Measurements from ENCODE around the gene STRA8.

STRA8 gene

GRCh38 chr7:135263321-135263970 is 29.8 kb downstream of the STRA8 start:
- TF ChIP-seq MAX (IDR thresholded peaks at IDR 0.05): no peak
- TF ChIP-seq TAF1 (IDR thresholded peaks at IDR 0.05; ENCODE audit: low read depth): no peak
- TF ChIP-seq REST (IDR thresholded peaks at IDR 0.05; ENCODE audit: low read depth): no peak
- TF ChIP-seq TCF12 (IDR thresholded peaks at IDR 0.05; ENCODE audit: low read depth): no peak
- TF ChIP-seq RAD21 (IDR thresholded peaks at IDR 0.05; ENCODE audit: low read depth): no peak
- TF ChIP-seq CREB1 (IDR thresholded peaks at IDR 0.05; ENCODE audit: low read depth): no peak
- no peak for TF ChIP-seq USF1 (IDR thresholded peaks at IDR 0.05)
- no peak for TF ChIP-seq EP300 (IDR thresholded peaks at IDR 0.05; ENCODE audit: borderline replicate concordance)
- no peak for TF ChIP-seq YY1 (IDR thresholded peaks at IDR 0.05; ENCODE audit: low read depth)

GRCh38 chr7:135265637-135266036 is 32.0 kb downstream of the STRA8 start:
- TF ChIP-seq TEAD4 (IDR thresholded peaks at IDR 0.05) (no peak), FOXM1 (IDR thresholded peaks at IDR 0.05; ENCODE audit: borderline replicate concordance, low read depth) (no peak), CREB1 (IDR thresholded peaks at IDR 0.05; ENCODE audit: low read depth) (no peak), MAX (IDR thresholded peaks at IDR 0.05) (no peak), EP300 (IDR thresholded peaks at IDR 0.05; ENCODE audit: borderline replicate concordance) (no peak), CEBPB (IDR thresholded peaks at IDR 0.05) (no peak), TCF12 (IDR thresholded peaks at IDR 0.05; ENCODE audit: low read depth) (no peak), NFIC (IDR thresholded peaks at IDR 0.05) (no peak), EGR1 (IDR thresholded peaks at IDR 0.05) (no peak), RAD21 (IDR thresholded peaks at IDR 0.05; ENCODE audit: low read depth) (no peak), YY1 (IDR thresholded peaks at IDR 0.05; ENCODE audit: low read depth) (no peak), USF1 (IDR thresholded peaks at IDR 0.05) (no peak), ZBTB7A (IDR thresholded peaks at IDR 0.05; ENCODE audit: low read depth) (no peak), REST (IDR thresholded peaks at IDR 0.05; ENCODE audit: low read depth) (no peak), TAF1 (IDR thresholded peaks at IDR 0.05; ENCODE audit: low read depth) (no peak)

GRCh38 chr7:135269921-135270320 is 36.3 kb downstream of the STRA8 start:
- TF ChIP-seq EP300 (IDR thresholded peaks at IDR 0.05; ENCODE audit: borderline replicate concordance) (no peak), USF1 (IDR thresholded peaks at IDR 0.05) (no peak), TCF12 (IDR thresholded peaks at IDR 0.05; ENCODE audit: low read depth) (no peak), TAF1 (IDR thresholded peaks at IDR 0.05; ENCODE audit: low read depth) (no peak), FOXM1 (IDR thresholded peaks at IDR 0.05; ENCODE audit: borderline replicate concordance, low read depth) (no peak), ZBTB7A (IDR thresholded peaks at IDR 0.05; ENCODE audit: low read depth) (no peak), NFIC (IDR thresholded peaks at IDR 0.05) (no peak), YY1 (IDR thresholded peaks at IDR 0.05; ENCODE audit: low read depth) (no peak), REST (IDR thresholded peaks at IDR 0.05; ENCODE audit: low read depth) (no peak), CEBPB (IDR thresholded peaks at IDR 0.05) (no peak), EGR1 (IDR thresholded peaks at IDR 0.05) (no peak), MAX (IDR thresholded peaks at IDR 0.05) (no peak), TEAD4 (IDR thresholded peaks at IDR 0.05) (no peak), CREB1 (IDR thresholded peaks at IDR 0.05; ENCODE audit: low read depth) (no peak), RAD21 (IDR thresholded peaks at IDR 0.05; ENCODE audit: low read depth) (no peak)
